Body of pancreas (tissue), 4 donors: ENCODE data around the gene GSC. TPM values are rescaled to one million over a fixed set of nuclear protein-coding genes. Genes with fewer than 3 reads are reported as not detected.

Experiments
- ATAC-seq: fragments of 150-250 bp; one replicate; pipeline ENCODE4 v1.9.1; 2016
- DNase-seq, 4 donors: peaks; one replicate each; pipeline ENCODE4 v3.0.0-alpha.2; 2019
- H3K27ac ChIP-seq, 4 donors: fragments of 200-600 bp; sonication (generic); 1 replicate in 3 of 4; 2 replicates in 1 of 4; pipeline versions ENCODE4 v1.5.1 to v1.6.1; 2016 to 2019; ENCODE audit warnings: mild to moderate bottlenecking in 1 of 4, mixed read lengths in 1 of 4, moderate library complexity in 1 of 4
- H3K27me3 ChIP-seq, 2 donors: fragments of 200-600 bp; sonication (generic); one replicate each; pipeline ENCODE4 v1.6.0; 2016; ENCODE audit warnings: mild to moderate bottlenecking in 1 of 2
- H3K36me3 ChIP-seq, 2 donors: fragments of 200-600 bp; sonication (generic); replicated peaks in 1 of 2; 2 replicates each; pipeline ENCODE4 v1.5.1; 2016; ENCODE audit warnings: low read depth in 2 of 2; ENCODE audit not compliant: insufficient read depth in 1 of 2
- H3K4me1 ChIP-seq: fragments of 200-600 bp; sonication (generic); one replicate; pipeline ENCODE4 v1.6.0; 2016
- H3K4me3 ChIP-seq, 2 donors: fragments of 200-600 bp; sonication (generic); 1 replicate in 1 of 2; 2 replicates in 1 of 2; pipeline ENCODE4 v1.5.1; 2016 to 2019
- H3K9me3 ChIP-seq, 3 donors: fragments of 200-600 bp; sonication (generic); 1 replicate in 2 of 3; 2 replicates in 1 of 3; pipeline ENCODE4 v1.5.1; 2016
- POLR2A ChIP-seq, 3 donors: fragments of 450-650 bp; IDR thresholded peaks; one replicate each; pipeline ENCODE4 v1.6.1; 2016; ENCODE audit warnings: antibody characterized with exemption in 3 of 3, mild to moderate bottlenecking in 2 of 3
- WGBS, 2 donors: methylation state at CpG; one replicate each; pipeline ENCODE4 v1.1.5; 2017; 5-methylcytosine and 5-hydroxymethylcytosine counted together
- intact Hi-C: fragments of 100-400 bp; cut with DNase I; formaldehyde crosslinking; loops from one replicate; pipeline ENCODE4 v1.15.1; 2023
- total RNA-seq, 2 donors: library from RNA; depleted of rRNA; stranded (reverse); fragments of >200 nt; gene quantifications; one replicate each; pipeline ENCODE4 v1.1.0, GENCODE V29; 2016
- TF ChIP-seq, protein P1 (sequence below), 7 experiments: fragments of 450-650 bp in 4 of 7; fragments of 200-600 bp in 3 of 7; sonication (generic) in 3 of 7; IDR thresholded peaks; one replicate each; pipeline ENCODE4 v1.5.1; 2016 to 2019; ENCODE audit warnings: antibody characterized with exemption in 7 of 7

The GSC gene
- total RNA-seq, 2 donors from 2014 or later, result 0.33 to 1.0 TPM

DNA sequence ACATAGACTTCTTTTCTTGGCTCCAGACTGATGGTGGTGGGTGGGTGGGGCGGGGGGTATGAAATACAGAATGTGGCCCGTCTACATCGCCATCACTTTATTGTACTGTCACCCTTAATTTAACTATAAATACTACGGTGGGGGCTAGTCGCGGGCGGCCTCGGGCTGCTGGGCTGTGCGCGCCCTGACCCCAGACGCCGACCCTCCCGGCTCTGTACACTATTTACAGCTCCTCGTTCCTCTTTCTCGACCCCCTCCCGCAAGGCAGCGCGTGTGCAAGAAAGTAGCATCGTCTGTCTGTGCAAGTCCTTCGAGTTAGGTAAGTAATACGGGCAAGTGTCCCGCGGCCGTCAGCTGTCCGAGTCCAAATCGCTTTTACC, 1.8 kb downstream of the GSC start:
- H3K9me3 ChIP-seq, result no peaks in the 10 kb centered on the region
- ATAC-seq (no peak), DNase-seq (no peak)
- H3K4me1 ChIP-seq, result peaks cover 25% of the 10 kb centered on the region
- H3K4me3 ChIP-seq, result no peak overlapping the region
- peaks cover 0 to 31% of the 10 kb centered on the region in 2 donors for H3K27me3 ChIP-seq
- intact Hi-C loops, result no loop called here
- no peaks in the 10 kb centered on the region for H3K36me3 ChIP-seq
- no peak overlapping the region for H3K27ac ChIP-seq
- TF ChIP-seq POLR2A (IDR thresholded peaks at IDR 0.05), result no peak
- TF ChIP-seq, protein P1, sequence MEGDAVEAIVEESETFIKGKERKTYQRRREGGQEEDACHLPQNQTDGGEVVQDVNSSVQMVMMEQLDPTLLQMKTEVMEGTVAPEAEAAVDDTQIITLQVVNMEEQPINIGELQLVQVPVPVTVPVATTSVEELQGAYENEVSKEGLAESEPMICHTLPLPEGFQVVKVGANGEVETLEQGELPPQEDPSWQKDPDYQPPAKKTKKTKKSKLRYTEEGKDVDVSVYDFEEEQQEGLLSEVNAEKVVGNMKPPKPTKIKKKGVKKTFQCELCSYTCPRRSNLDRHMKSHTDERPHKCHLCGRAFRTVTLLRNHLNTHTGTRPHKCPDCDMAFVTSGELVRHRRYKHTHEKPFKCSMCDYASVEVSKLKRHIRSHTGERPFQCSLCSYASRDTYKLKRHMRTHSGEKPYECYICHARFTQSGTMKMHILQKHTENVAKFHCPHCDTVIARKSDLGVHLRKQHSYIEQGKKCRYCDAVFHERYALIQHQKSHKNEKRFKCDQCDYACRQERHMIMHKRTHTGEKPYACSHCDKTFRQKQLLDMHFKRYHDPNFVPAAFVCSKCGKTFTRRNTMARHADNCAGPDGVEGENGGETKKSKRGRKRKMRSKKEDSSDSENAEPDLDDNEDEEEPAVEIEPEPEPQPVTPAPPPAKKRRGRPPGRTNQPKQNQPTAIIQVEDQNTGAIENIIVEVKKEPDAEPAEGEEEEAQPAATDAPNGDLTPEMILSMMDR (IDR thresholded peaks at IDR 0.05), result no peak
- 15 to 31% methylated on average over 26 of the region's 26 CpGs for WGBS, 2 donors

- Histone ChIP-seq H3K4me1 (peaks cover 25% of the 10 kb centered on the region), H3K9me3 (no peaks in the 10 kb centered on the region), H3K27me3 (peaks cover 0 to 28% of the 10 kb centered on the region in 2 donors), H3K36me3 (no peaks in the 10 kb centered on the region), H3K4me3 (no peak overlapping the region), H3K27ac (no peak overlapping the region)
- DNase-seq (no peak), ATAC-seq (no peak)
- no peak for TF ChIP-seq POLR2A (IDR thresholded peaks at IDR 0.05)
- TF ChIP-seq, protein P1 (IDR thresholded peaks at IDR 0.05), result no peak
- WGBS, 2 donors, result 35 to 62% methylated on average over 17 to 27 of the region's 27 CpGs
- intact Hi-C loops, result no loop called here
Measured at GRCh38 chr14:94767321-94767878, 2.5 kb downstream of the GSC start.

- ATAC-seq (no peak), DNase-seq (no peak)
- Histone ChIP-seq H3K4me3 (no peak overlapping the region), H3K27me3 (peaks cover 0 to 15% of the 10 kb centered on the region in 2 donors), H3K36me3 (no peaks in the 10 kb centered on the region), H3K9me3 (no peaks in the 10 kb centered on the region), H3K4me1 (peaks cover 15% of the 10 kb centered on the region), H3K27ac (no peak overlapping the region)
- intact Hi-C loops, result no loop called here
- WGBS, 2 donors, result 73 to 76% methylated on average over 7 of the region's 7 CpGs
- TF ChIP-seq POLR2A (IDR thresholded peaks at IDR 0.05), result no peak
- TF ChIP-seq, protein P1 (IDR thresholded peaks at IDR 0.05), result no peak
Measured at GRCh38 chr14:94764573-94764972, 5.3 kb downstream of the GSC start.

- DNase-seq, result no peak
- no peaks in the 10 kb centered on the region for H3K36me3 ChIP-seq
- H3K4me1 ChIP-seq, result no peaks in the 10 kb centered on the region
- H3K27me3 ChIP-seq, result peaks cover 0 to 3% of the 10 kb centered on the region in 2 donors
- no peak for TF ChIP-seq POLR2A (IDR thresholded peaks at IDR 0.05)
- TF ChIP-seq, protein P1 (IDR thresholded peaks at IDR 0.05), result no peak
- no peaks in the 10 kb centered on the region for H3K9me3 ChIP-seq
- 67 to 80% methylated on average over 7 of the region's 7 CpGs for WGBS, 2 donors
- no peak overlapping the region for H3K27ac ChIP-seq
- H3K4me3 ChIP-seq, result no peak overlapping the region
- no peak for ATAC-seq
- intact Hi-C loops, result no loop called here
Measured at GRCh38 chr14:94762431-94762830, 7.5 kb downstream of the GSC start.

GRCh38 chr14:94761997-94762377, 7.9 kb downstream of the GSC start:
- no peak overlapping the region for H3K4me3 ChIP-seq
- no peak for TF ChIP-seq POLR2A (IDR thresholded peaks at IDR 0.05)
- TF ChIP-seq, protein P1 (IDR thresholded peaks at IDR 0.05), result no peak

More at GRCh38 chr14:94761997-94762377, 7.9 kb downstream of the GSC start:
- Histone ChIP-seq H3K9me3 (no peaks in the 10 kb centered on the region), H3K27me3 (no peaks in the 10 kb centered on the region), H3K27ac (no peak overlapping the region), H3K4me1 (no peaks in the 10 kb centered on the region), H3K36me3 (no peaks in the 10 kb centered on the region)
- 74 to 80% methylated on average over 7 to 10 of the region's 10 CpGs for WGBS, 2 donors
- intact Hi-C loops, result no loop called here
- ATAC-seq (no peak), DNase-seq (no peak)
